Liver (tissue), 3 donors: Measurements from ENCODE around the gene FAM76B.

Experiments used
- HNF4A ChIP-seq, 2 donors: conservative IDR thresholded peaks; 2 replicates each; pipeline ENCODE4 v1.6.1; 2016; ENCODE audit warnings: antibody characterized with exemption in 2 of 2, mild to moderate bottlenecking in 2 of 2
- JUND ChIP-seq, 2 donors: IDR thresholded peaks; 2 replicates each; pipeline ENCODE4 v1.6.1; 2016; ENCODE audit warnings: antibody characterized with exemption in 2 of 2
- NR2F2 ChIP-seq: IDR thresholded peaks from 2 replicates; pipeline ENCODE4 v1.6.1; 2016; ENCODE audit warnings: antibody characterized with exemption
- RAD21 ChIP-seq, 2 donors: IDR thresholded peaks; 2 replicates each; pipeline ENCODE4 v1.6.1; 2016; ENCODE audit warnings: antibody characterized with exemption in 2 of 2, mild to moderate bottlenecking in 2 of 2
- TAF1 ChIP-seq: conservative IDR thresholded peaks from 2 replicates; pipeline ENCODE4 v1.6.1; 2016; ENCODE audit warnings: antibody characterized with exemption, mild to moderate bottlenecking
- YY1 ChIP-seq: IDR thresholded peaks from 2 replicates; pipeline ENCODE4 v1.6.1; 2016; ENCODE audit warnings: antibody characterized with exemption, mild to moderate bottlenecking
- TF ChIP-seq, protein P1 (sequence below): fragments of 150-350 bp; IDR thresholded peaks from 2 replicates; pipeline ENCODE4 v1.5.1; 2017; ENCODE audit warnings: improper control_type of control experiment, low read depth, low read length; ENCODE audit not compliant: missing input control
- TF ChIP-seq, protein P2 (sequence below): IDR thresholded peaks from 2 replicates; pipeline ENCODE4 v1.6.1; 2016; ENCODE audit warnings: antibody characterized with exemption, mild to moderate bottlenecking
- TF ChIP-seq, protein P3 (sequence below): IDR thresholded peaks from 2 replicates; pipeline ENCODE4 v1.6.1; 2016; ENCODE audit warnings: antibody characterized with exemption
- TF ChIP-seq, protein P4 (sequence below): IDR thresholded peaks from 2 replicates; pipeline ENCODE4 v1.6.1; 2016; ENCODE audit warnings: antibody characterized with exemption
- TF ChIP-seq, protein P5 (sequence below): IDR thresholded peaks from 2 replicates; pipeline ENCODE4 v1.6.1; 2016; ENCODE audit warnings: antibody characterized with exemption
- donor health status: healthy.
- donor health status: healthy.

DNA sequence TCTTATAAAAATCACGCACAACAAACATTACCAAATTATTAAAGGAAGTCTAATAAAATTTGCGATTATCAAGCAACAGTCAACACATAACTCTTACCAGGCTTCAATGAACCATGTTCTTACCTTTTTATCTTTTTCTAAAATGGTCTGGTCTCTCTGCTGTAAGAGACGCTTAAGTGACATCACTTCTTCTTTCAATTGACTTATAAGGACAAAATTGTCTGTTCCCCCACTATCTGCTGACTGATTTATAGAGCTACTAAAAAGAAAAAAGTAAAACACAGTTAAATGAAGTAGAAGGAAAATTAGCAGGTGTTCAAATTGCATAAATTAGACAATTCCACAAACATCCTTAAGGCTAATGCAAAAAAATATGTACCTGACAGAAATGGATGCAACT lies 10.9 kb downstream of the FAM76B start:
- TF ChIP-seq, protein P1, sequence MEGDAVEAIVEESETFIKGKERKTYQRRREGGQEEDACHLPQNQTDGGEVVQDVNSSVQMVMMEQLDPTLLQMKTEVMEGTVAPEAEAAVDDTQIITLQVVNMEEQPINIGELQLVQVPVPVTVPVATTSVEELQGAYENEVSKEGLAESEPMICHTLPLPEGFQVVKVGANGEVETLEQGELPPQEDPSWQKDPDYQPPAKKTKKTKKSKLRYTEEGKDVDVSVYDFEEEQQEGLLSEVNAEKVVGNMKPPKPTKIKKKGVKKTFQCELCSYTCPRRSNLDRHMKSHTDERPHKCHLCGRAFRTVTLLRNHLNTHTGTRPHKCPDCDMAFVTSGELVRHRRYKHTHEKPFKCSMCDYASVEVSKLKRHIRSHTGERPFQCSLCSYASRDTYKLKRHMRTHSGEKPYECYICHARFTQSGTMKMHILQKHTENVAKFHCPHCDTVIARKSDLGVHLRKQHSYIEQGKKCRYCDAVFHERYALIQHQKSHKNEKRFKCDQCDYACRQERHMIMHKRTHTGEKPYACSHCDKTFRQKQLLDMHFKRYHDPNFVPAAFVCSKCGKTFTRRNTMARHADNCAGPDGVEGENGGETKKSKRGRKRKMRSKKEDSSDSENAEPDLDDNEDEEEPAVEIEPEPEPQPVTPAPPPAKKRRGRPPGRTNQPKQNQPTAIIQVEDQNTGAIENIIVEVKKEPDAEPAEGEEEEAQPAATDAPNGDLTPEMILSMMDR = no peak
- TF ChIP-seq RAD21 (IDR thresholded peaks at IDR 0.05) (no peak), TAF1 (no peak), JUND (IDR thresholded peaks at IDR 0.05) (no peak), HNF4A (conservative IDR thresholded peaks at IDR 0.05) (no peak), YY1 (no peak), NR2F2 (no peak)
- TF ChIP-seq, protein P2, sequence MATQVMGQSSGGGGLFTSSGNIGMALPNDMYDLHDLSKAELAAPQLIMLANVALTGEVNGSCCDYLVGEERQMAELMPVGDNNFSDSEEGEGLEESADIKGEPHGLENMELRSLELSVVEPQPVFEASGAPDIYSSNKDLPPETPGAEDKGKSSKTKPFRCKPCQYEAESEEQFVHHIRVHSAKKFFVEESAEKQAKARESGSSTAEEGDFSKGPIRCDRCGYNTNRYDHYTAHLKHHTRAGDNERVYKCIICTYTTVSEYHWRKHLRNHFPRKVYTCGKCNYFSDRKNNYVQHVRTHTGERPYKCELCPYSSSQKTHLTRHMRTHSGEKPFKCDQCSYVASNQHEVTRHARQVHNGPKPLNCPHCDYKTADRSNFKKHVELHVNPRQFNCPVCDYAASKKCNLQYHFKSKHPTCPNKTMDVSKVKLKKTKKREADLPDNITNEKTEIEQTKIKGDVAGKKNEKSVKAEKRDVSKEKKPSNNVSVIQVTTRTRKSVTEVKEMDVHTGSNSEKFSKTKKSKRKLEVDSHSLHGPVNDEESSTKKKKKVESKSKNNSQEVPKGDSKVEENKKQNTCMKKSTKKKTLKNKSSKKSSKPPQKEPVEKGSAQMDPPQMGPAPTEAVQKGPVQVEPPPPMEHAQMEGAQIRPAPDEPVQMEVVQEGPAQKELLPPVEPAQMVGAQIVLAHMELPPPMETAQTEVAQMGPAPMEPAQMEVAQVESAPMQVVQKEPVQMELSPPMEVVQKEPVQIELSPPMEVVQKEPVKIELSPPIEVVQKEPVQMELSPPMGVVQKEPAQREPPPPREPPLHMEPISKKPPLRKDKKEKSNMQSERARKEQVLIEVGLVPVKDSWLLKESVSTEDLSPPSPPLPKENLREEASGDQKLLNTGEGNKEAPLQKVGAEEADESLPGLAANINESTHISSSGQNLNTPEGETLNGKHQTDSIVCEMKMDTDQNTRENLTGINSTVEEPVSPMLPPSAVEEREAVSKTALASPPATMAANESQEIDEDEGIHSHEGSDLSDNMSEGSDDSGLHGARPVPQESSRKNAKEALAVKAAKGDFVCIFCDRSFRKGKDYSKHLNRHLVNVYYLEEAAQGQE = no peak
- TF ChIP-seq, protein P3, sequence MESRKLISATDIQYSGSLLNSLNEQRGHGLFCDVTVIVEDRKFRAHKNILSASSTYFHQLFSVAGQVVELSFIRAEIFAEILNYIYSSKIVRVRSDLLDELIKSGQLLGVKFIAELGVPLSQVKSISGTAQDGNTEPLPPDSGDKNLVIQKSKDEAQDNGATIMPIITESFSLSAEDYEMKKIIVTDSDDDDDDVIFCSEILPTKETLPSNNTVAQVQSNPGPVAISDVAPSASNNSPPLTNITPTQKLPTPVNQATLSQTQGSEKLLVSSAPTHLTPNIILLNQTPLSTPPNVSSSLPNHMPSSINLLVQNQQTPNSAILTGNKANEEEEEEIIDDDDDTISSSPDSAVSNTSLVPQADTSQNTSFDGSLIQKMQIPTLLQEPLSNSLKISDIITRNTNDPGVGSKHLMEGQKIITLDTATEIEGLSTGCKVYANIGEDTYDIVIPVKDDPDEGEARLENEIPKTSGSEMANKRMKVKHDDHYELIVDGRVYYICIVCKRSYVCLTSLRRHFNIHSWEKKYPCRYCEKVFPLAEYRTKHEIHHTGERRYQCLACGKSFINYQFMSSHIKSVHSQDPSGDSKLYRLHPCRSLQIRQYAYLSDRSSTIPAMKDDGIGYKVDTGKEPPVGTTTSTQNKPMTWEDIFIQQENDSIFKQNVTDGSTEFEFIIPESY = no peak
- TF ChIP-seq, protein P4, sequence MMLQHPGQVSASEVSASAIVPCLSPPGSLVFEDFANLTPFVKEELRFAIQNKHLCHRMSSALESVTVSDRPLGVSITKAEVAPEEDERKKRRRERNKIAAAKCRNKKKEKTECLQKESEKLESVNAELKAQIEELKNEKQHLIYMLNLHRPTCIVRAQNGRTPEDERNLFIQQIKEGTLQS = no peak
- TF ChIP-seq, protein P5, sequence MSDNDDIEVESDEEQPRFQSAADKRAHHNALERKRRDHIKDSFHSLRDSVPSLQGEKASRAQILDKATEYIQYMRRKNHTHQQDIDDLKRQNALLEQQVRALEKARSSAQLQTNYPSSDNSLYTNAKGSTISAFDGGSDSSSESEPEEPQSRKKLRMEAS = no peak
